Measurements from ENCODE around the gene ADAMTS4. TPM values are rescaled to one million over a fixed set of nuclear protein-coding genes. Genes with fewer than 3 reads are reported as not detected.

ADAMTS4 gene
- total RNA-seq, 1 experiment from 2014 or later, result 9.0 TPM

- no peak for DNase-seq
- Histone ChIP-seq H3K27me3 (ENCODE audit: control insufficient read depth, insufficient read depth, low read length) (peaks cover 2% of the 10 kb centered on the region; the same call in 1 of the 2 replicates), H3K4me3 (ENCODE audit: insufficient read depth, low read depth, low read length) (no peak overlapping the region), H3K36me3 (replicated peaks; ENCODE audit: control insufficient read depth, insufficient read depth, low read length) (peaks cover 17% of the 10 kb centered on the region)
Measured at GRCh38 chr1:161162806-161163205, 36.0 kb downstream of the ADAMTS4 start.

- no peak for DNase-seq
- Histone ChIP-seq H3K27me3 (ENCODE audit: control insufficient read depth, insufficient read depth, low read length) (no peaks in the 10 kb centered on the region), H3K4me3 (ENCODE audit: insufficient read depth, low read depth, low read length) (no peak overlapping the region), H3K36me3 (replicated peaks; ENCODE audit: control insufficient read depth, insufficient read depth, low read length) (peaks cover 17% of the 10 kb centered on the region)
Measured at GRCh38 chr1:161162052-161162451, 36.8 kb downstream of the ADAMTS4 start.

- no peaks in the 10 kb centered on the region for H3K27me3 ChIP-seq (ENCODE audit: control insufficient read depth, insufficient read depth, low read length)
- H3K4me3 ChIP-seq (ENCODE audit: insufficient read depth, low read depth, low read length), result no peak overlapping the region
- peaks cover 17% of the 10 kb centered on the region for H3K36me3 ChIP-seq (replicated peaks; ENCODE audit: control insufficient read depth, insufficient read depth, low read length)
- no peak for DNase-seq
Measured at GRCh38 chr1:161161652-161162051, 37.2 kb downstream of the ADAMTS4 start.

- DNase-seq, result no peak
- Histone ChIP-seq H3K4me3 (ENCODE audit: insufficient read depth, low read depth, low read length) (no peak overlapping the region), H3K27me3 (ENCODE audit: control insufficient read depth, insufficient read depth, low read length) (no peaks in the 10 kb centered on the region), H3K36me3 (replicated peaks; ENCODE audit: control insufficient read depth, insufficient read depth, low read length) (peaks cover 17% of the 10 kb centered on the region)
Measured at GRCh38 chr1:161160671-161161145, 38.1 kb downstream of the ADAMTS4 start.

- H3K36me3 ChIP-seq (replicated peaks; ENCODE audit: control insufficient read depth, insufficient read depth, low read length), result peaks cover 16% of the 10 kb centered on the region
- no peaks in the 10 kb centered on the region for H3K27me3 ChIP-seq (ENCODE audit: control insufficient read depth, insufficient read depth, low read length)
- peak overlapping the region; percentile 91 for H3K4me3 ChIP-seq (ENCODE audit: insufficient read depth, low read depth, low read length)
- DNase-seq, result no peak
Measured at GRCh38 chr1:161159913-161160243, 39.0 kb downstream of the ADAMTS4 start.

GRCh38 chr1:161159087-161159912 lies 39.6 kb downstream of the ADAMTS4 start, which contains the start of gene USP21:
TSS of gene USP21 (plus strand) at chr1:161159500. CDS start at chr1:161160641, 1,141 bp downstream.
- no peaks in the 10 kb centered on the region for H3K27me3 ChIP-seq (ENCODE audit: control insufficient read depth, insufficient read depth, low read length)
- H3K36me3 ChIP-seq (replicated peaks; ENCODE audit: control insufficient read depth, insufficient read depth, low read length), result peaks cover 12% of the 10 kb centered on the region
- H3K4me3 ChIP-seq (ENCODE audit: insufficient read depth, low read depth, low read length), result peak within 1 kb of the TSS; percentile 91
- peak; percentile 98 for DNase-seq

GRCh38 chr1:161158316-161159010 lies 40.4 kb downstream of the ADAMTS4 start:
- DNase-seq, result no peak
- H3K27me3 ChIP-seq (ENCODE audit: control insufficient read depth, insufficient read depth, low read length), result no peaks in the 10 kb centered on the region
- H3K36me3 ChIP-seq (replicated peaks; ENCODE audit: control insufficient read depth, insufficient read depth, low read length), result peaks cover 9% of the 10 kb centered on the region
- peak overlapping the region; percentile 91 for H3K4me3 ChIP-seq (ENCODE audit: insufficient read depth, low read depth, low read length)

GRCh38 chr1:161157867-161158266 lies 41.0 kb downstream of the ADAMTS4 start:
- Histone ChIP-seq H3K27me3 (ENCODE audit: control insufficient read depth, insufficient read depth, low read length) (no peaks in the 10 kb centered on the region), H3K4me3 (ENCODE audit: insufficient read depth, low read depth, low read length) (no peak overlapping the region), H3K36me3 (replicated peaks; ENCODE audit: control insufficient read depth, insufficient read depth, low read length) (peaks cover 9% of the 10 kb centered on the region)
- DNase-seq, result no peak

GRCh38 chr1:161153682-161154337 lies 45.0 kb downstream of the ADAMTS4 start, which contains the start of gene UFC1:
TSS of gene UFC1 (plus strand) at chr1:161153978. CDS start at chr1:161153998, 20 bp downstream.
- Histone ChIP-seq H3K36me3 (replicated peaks; ENCODE audit: control insufficient read depth, insufficient read depth, low read length) (no peaks in the 10 kb centered on the region; the same call in 1 of the 2 replicates), H3K27me3 (ENCODE audit: control insufficient read depth, insufficient read depth, low read length) (no peaks in the 10 kb centered on the region), H3K4me3 (ENCODE audit: insufficient read depth, low read depth, low read length) (peak within 1 kb of the TSS; percentile 80)
- peak; percentile 82 for DNase-seq

GRCh38 chr1:161153176-161153575 lies 45.7 kb downstream of the ADAMTS4 start:
- Histone ChIP-seq H3K36me3 (replicated peaks; ENCODE audit: control insufficient read depth, insufficient read depth, low read length) (no peaks in the 10 kb centered on the region; the same call in 1 of the 2 replicates), H3K27me3 (ENCODE audit: control insufficient read depth, insufficient read depth, low read length) (no peaks in the 10 kb centered on the region), H3K4me3 (ENCODE audit: insufficient read depth, low read depth, low read length) (peak overlapping the region; percentile 80)
- DNase-seq, result peak; percentile 49

- no peak for DNase-seq
- Histone ChIP-seq H3K36me3 (replicated peaks; ENCODE audit: control insufficient read depth, insufficient read depth, low read length) (no peaks in the 10 kb centered on the region), H3K4me3 (ENCODE audit: insufficient read depth, low read depth, low read length) (no peak overlapping the region), H3K27me3 (ENCODE audit: control insufficient read depth, insufficient read depth, low read length) (no peaks in the 10 kb centered on the region)
Measured at GRCh38 chr1:161145832-161146231, 53.0 kb downstream of the ADAMTS4 start.

GRCh38 chr1:161140755-161141400 lies 58.0 kb downstream of the ADAMTS4 start:
- DNase-seq, result no peak
- H3K36me3 ChIP-seq (replicated peaks; ENCODE audit: control insufficient read depth, insufficient read depth, low read length), result no peaks in the 10 kb centered on the region
- H3K4me3 ChIP-seq (ENCODE audit: insufficient read depth, low read depth, low read length), result no peak overlapping the region
- no peaks in the 10 kb centered on the region for H3K27me3 ChIP-seq (ENCODE audit: control insufficient read depth, insufficient read depth, low read length)

- no peaks in the 10 kb centered on the region for H3K27me3 ChIP-seq (ENCODE audit: control insufficient read depth, insufficient read depth, low read length)
- H3K4me3 ChIP-seq (ENCODE audit: insufficient read depth, low read depth, low read length), result no peak overlapping the region
- peak; percentile 70 for DNase-seq
- H3K36me3 ChIP-seq (replicated peaks; ENCODE audit: control insufficient read depth, insufficient read depth, low read length), result no peaks in the 10 kb centered on the region
Measured at GRCh38 chr1:161139766-161140165, 59.1 kb downstream of the ADAMTS4 start.

- DNase-seq, result no peak
- Histone ChIP-seq H3K27me3 (ENCODE audit: control insufficient read depth, insufficient read depth, low read length) (no peaks in the 10 kb centered on the region), H3K36me3 (replicated peaks; ENCODE audit: control insufficient read depth, insufficient read depth, low read length) (no peaks in the 10 kb centered on the region), H3K4me3 (ENCODE audit: insufficient read depth, low read depth, low read length) (no peak overlapping the region)
Measured at GRCh38 chr1:161138431-161138830, 60.4 kb downstream of the ADAMTS4 start.
